H1 (cell line): ENCODE measurements around the gene KREMEN1. TPM values are rescaled to one million over a fixed set of nuclear protein-coding genes. Genes with fewer than 3 reads are reported as not detected.
A peak's percentile ranks its signal among the peaks of the same experiment; 100 is the strongest.

Source experiments
- CTCF ChIA-PET: fragments of 300-600 bp; sonication (Branson Sonifier 250); formaldehyde crosslinking; loops from one replicate; lab custom pipeline; 2021; ENCODE audit not compliant: partially characterized antibody; lab: Charles Lee
- POLR2A ChIA-PET: fragments of 300-600 bp; sonication (Branson Sonifier 250); formaldehyde crosslinking; loops from one replicate; lab custom pipeline; 2021; ENCODE audit warnings: inconsistent platforms; ENCODE audit not compliant: partially characterized antibody; lab: Charles Lee
- DNase-seq, 2 experiments: peaks; one replicate each; pipeline versions ENCODE4 v3.0.0 to v3.0.0-alpha.2; 2010 to 2022; ENCODE audit warnings: low spot score in 2 of 2, low read depth in 1 of 2, mixed read lengths in 1 of 2
- FAIRE-seq: peaks from 2 replicates; lab custom pipeline; 2011; peaks lifted over from hg19 to GRCh38; lab: Jason Lieb, UNC
- H2AFZ ChIP-seq: 2 replicates; pipeline ENCODE4 v1.8.1; 2012; ENCODE audit warnings: low read length, inconsistent platforms
- H2AK5ac ChIP-seq: 2 replicates; pipeline ENCODE4 v1.6.1; 2013; ENCODE audit warnings: low read depth, low read length
- H2BK120ac ChIP-seq: replicated peaks from 2 replicates; pipeline ENCODE3; 2013; ENCODE audit warnings: low read depth, low read length, inconsistent platforms
- H2BK12ac ChIP-seq: 2 replicates; pipeline ENCODE4 v1.6.1; 2013; ENCODE audit warnings: low read depth, low read length
- H2BK15ac ChIP-seq: 2 replicates; pipeline ENCODE4 v1.6.1; 2013; ENCODE audit warnings: low read length
- H2BK20ac ChIP-seq: 2 replicates; pipeline ENCODE4 v1.6.1; 2013; ENCODE audit warnings: low read length
- H2BK5ac ChIP-seq: 2 replicates; pipeline ENCODE4 v1.6.1; 2013; ENCODE audit warnings: low read depth, low read length
- H3K14ac ChIP-seq: 2 replicates; pipeline ENCODE4 v1.6.1; 2013; ENCODE audit warnings: inconsistent platforms; ENCODE audit not compliant: insufficient read length
- H3K18ac ChIP-seq: 2 replicates; pipeline ENCODE4 v1.6.1; 2013; ENCODE audit warnings: low read length; ENCODE audit errors: extremely low read depth
- H3K23ac ChIP-seq: 2 replicates; pipeline ENCODE4 v1.6.1; 2013; ENCODE audit warnings: inconsistent platforms; ENCODE audit not compliant: insufficient read length
- H3K23me2 ChIP-seq: 2 replicates; pipeline ENCODE4 v1.6.1; 2013; ENCODE audit warnings: low read depth, low read length
- H3K27ac ChIP-seq: 2 replicates; pipeline ENCODE4 v1.6.1; 2011; ENCODE audit warnings: low read depth, low read length, inconsistent platforms
- H3K27me3 ChIP-seq, 4 experiments: replicated peaks in 1 of 4; 1 replicate in 1 of 4; 2 replicates in 3 of 4; pipeline versions ENCODE4 v1.6.1 to v1.8.1; 2011 to 2013; ENCODE audit warnings: low read length in 3 of 4, mild to moderate bottlenecking in 3 of 4, inconsistent platforms in 2 of 4, mixed read lengths in 2 of 4, moderate library complexity in 1 of 4; ENCODE audit not compliant: control insufficient read depth in 3 of 4, insufficient read depth in 3 of 4; ENCODE audit errors: extremely low read depth in 1 of 4
- H3K36me3 ChIP-seq, 4 experiments: 2 replicates each; pipeline versions ENCODE4 v1.6.1 to v1.8.1; 2011 to 2013; ENCODE audit warnings: mild to moderate bottlenecking in 4 of 4, low read length in 3 of 4, moderate library complexity in 2 of 4, control low read depth in 1 of 4, inconsistent platforms in 1 of 4; ENCODE audit not compliant: insufficient read depth in 4 of 4, control insufficient read depth in 2 of 4
- H3K4ac ChIP-seq: replicated peaks from 2 replicates; pipeline ENCODE3; 2013; ENCODE audit warnings: low read length, low read depth, mixed read lengths, inconsistent platforms; ENCODE audit not compliant: insufficient read length
- H3K4me1 ChIP-seq, 4 experiments: replicated peaks in 1 of 4; 1 replicate in 1 of 4; 2 replicates in 3 of 4; pipeline versions ENCODE4 v1.6.1 to v1.8.1; 2011 to 2013; ENCODE audit warnings: low read length in 3 of 4, inconsistent platforms in 2 of 4, mixed read lengths in 1 of 4; ENCODE audit not compliant: insufficient read depth in 4 of 4, control insufficient read depth in 3 of 4
- H3K4me2 ChIP-seq, 2 experiments: 2 replicates each; pipeline versions ENCODE4 v1.6.1 to v1.8.1; 2011 to 2013; ENCODE audit warnings: low read depth in 2 of 2, low read length in 2 of 2, control low read depth in 1 of 2, inconsistent platforms in 1 of 2, mild to moderate bottlenecking in 1 of 2; ENCODE audit not compliant: insufficient read depth in 1 of 2
- H3K4me3 ChIP-seq, 4 experiments: fragments of 200-600, 300-600 bp in 1 of 4; sonication (generic), shearing (Covaris generic), sonication (Bioruptor Twin) in 1 of 4; 2 replicates each; pipeline versions ENCODE4 v1.5.1 to v1.8.1; 2011 to 2016; ENCODE audit warnings: low read length in 4 of 4, low read depth in 3 of 4, control low read depth in 2 of 4, inconsistent platforms in 2 of 4, mild to moderate bottlenecking in 2 of 4, mixed read lengths in 1 of 4, moderate library complexity in 1 of 4; ENCODE audit not compliant: insufficient read depth in 2 of 4; ENCODE audit errors: extremely low read depth in 1 of 4
- H3K56ac ChIP-seq: replicated peaks from 2 replicates; pipeline ENCODE3; 2013; ENCODE audit warnings: low read depth, mild to moderate bottlenecking, mixed read lengths, low read length, inconsistent platforms; ENCODE audit not compliant: insufficient read length
- H3K79me1 ChIP-seq: 2 replicates; pipeline ENCODE4 v1.6.1; 2013; ENCODE audit warnings: low read depth, low read length, control low read depth
- H3K79me2 ChIP-seq, 2 experiments: 2 replicates each; pipeline versions ENCODE4 v1.6.1 to v1.8.1; 2012 to 2013; ENCODE audit warnings: low read length in 2 of 2, mild to moderate bottlenecking in 2 of 2, inconsistent platforms in 1 of 2; ENCODE audit not compliant: insufficient read depth in 2 of 2, control insufficient read depth in 1 of 2
- H3K9ac ChIP-seq, 4 experiments: replicated peaks in 1 of 4; 1 replicate in 1 of 4; 2 replicates in 3 of 4; pipeline versions ENCODE4 v1.6.1 to v1.8.1; 2011 to 2013; ENCODE audit warnings: low read depth in 3 of 4, low read length in 3 of 4, control low read depth in 2 of 4, mild to moderate bottlenecking in 2 of 4, moderate library complexity in 2 of 4, inconsistent platforms in 1 of 4; ENCODE audit errors: extremely low read depth in 1 of 4
- H3K9me3 ChIP-seq, 2 experiments: 2 replicates each; pipeline versions ENCODE4 v1.6.1 to v1.8.1; 2012 to 2013; ENCODE audit warnings: mild to moderate bottlenecking in 2 of 2, moderate library complexity in 2 of 2, control low read depth in 1 of 2, inconsistent platforms in 1 of 2, low read depth in 1 of 2, low read length in 1 of 2, mixed read lengths in 1 of 2; ENCODE audit not compliant: insufficient read depth in 2 of 2
- H4K20me1 ChIP-seq, 2 experiments: replicated peaks in 1 of 2; 2 replicates each; pipeline versions ENCODE3 to v1.8.1; 2011 to 2013; ENCODE audit warnings: inconsistent platforms in 2 of 2, low read length in 2 of 2, mild to moderate bottlenecking in 1 of 2; ENCODE audit not compliant: insufficient read depth in 2 of 2, control insufficient read depth in 1 of 2
- H4K5ac ChIP-seq: 2 replicates; pipeline ENCODE4 v1.6.1; 2013; ENCODE audit warnings: low read length, low read depth, mixed read lengths, inconsistent platforms; ENCODE audit not compliant: insufficient read length
- H4K8ac ChIP-seq: 2 replicates; pipeline ENCODE4 v1.8.0; 2013; ENCODE audit warnings: mild to moderate bottlenecking, moderate library complexity, low read length, inconsistent platforms; ENCODE audit not compliant: insufficient read depth; ENCODE audit errors: extremely low read depth
- H4K91ac ChIP-seq: replicated peaks from 2 replicates; pipeline ENCODE3; 2013; ENCODE audit warnings: low read length, mixed read lengths, inconsistent platforms; ENCODE audit not compliant: insufficient read length
- WGBS, 2 experiments: shearing (Covaris generic) in 1 of 2; methylation state at CpG; one replicate each; pipeline versions ENCODE4 v1.1.6 to v1.1.7; 2013 to 2015; ENCODE audit warnings: low lambda C conversion rate in 2 of 2, mixed read lengths in 2 of 2, inconsistent platforms in 1 of 2, low coverage in 1 of 2, missing lambda C conversion rate in 1 of 2; ENCODE audit not compliant: insufficient replicate concordance in 2 of 2, insufficient coverage in 1 of 2, insufficient read length in 1 of 2; ENCODE audit errors: extremely low coverage in 1 of 2, missing lambda C conversion rate in 1 of 2; 5-methylcytosine and 5-hydroxymethylcytosine counted together
- polyA plus RNA-seq, 7 experiments: library from polyadenylated mRNA; depleted of rRNA in 3 of 7; stranded (reverse) in 5 of 7; unstranded in 2 of 7; fragments of >200 nt in 5 of 7; fragments of 200-250 nt in 2 of 7; gene quantifications; 1 replicate in 5 of 7; 2 replicates in 1 of 7; 4 replicates in 1 of 7; pipeline versions ENCODE4 v1.2.1 to v1.2.3, GENCODE V29; 2011 to 2013; ENCODE audit warnings: missing spikeins in 2 of 7, mixed read lengths in 2 of 7
- total RNA-seq: library from RNA; stranded (reverse); fragmentation: NEBNext Ultra II Directional; extraction: Animal tissue kit (Norgen Biotek cat#: 25700); gene quantifications from 2 replicates; pipeline ENCODE4 v1.2.1, GENCODE V29; 2021
- TF ChIP-seq, protein P1 (sequence below): IDR thresholded peaks from 2 replicates; pipeline ENCODE4 v1.6.1; 2012; ENCODE audit warnings: inconsistent platforms

Gene KREMEN1
- total and polyA plus RNA-seq, 2 of the 8 experiments (the other 6 are each of a cell fraction or from before 2014, with no cell fraction given) = 2.1 to 3.2 TPM

DNA sequence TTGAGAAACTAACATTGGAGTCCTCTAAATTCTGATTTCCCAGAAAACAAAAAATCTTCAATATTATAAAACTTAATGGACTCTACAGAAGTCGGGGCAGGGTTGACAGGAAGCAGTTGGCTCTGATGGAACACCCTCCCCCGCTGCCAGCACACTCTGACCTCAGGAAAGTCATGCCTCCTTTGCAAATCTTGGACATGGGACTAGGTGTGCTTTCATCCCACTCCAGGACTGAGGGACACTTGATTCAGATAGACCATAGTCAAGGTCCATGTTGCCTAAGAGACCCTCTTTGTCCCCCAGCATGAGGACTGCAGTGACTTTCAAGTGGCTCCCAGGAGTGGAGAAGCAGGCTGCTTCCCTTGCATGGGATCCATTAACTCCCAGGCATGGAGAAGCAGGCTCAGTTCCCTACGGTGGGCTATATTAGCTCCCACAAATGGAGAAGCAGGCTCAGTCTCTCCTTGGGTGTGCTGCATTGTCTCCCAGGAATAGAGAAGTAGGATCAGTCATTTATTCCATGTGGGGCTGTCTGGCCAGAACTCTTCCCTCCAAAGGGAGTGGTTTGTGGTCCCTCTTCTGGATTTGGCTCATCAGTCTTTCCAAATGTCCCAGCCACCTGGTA is 49.6 kb upstream of the KREMEN1 start:
- Histone ChIP-seq H3K9ac (0 out of 7 replicates have a peak overlapping the region, but pooled peaks of 1 of the 4 experiments have one; percentile 15), H4K5ac (no peak overlapping the region), H2BK5ac (no peak overlapping the region; the same call in 1 of the 2 replicates), H3K4ac (no peak overlapping the region), H3K79me2 (peaks cover 0 to 23% of the 10 kb centered on the region in 2 experiments; a peak in 2 of 4 replicates), H3K14ac (no peak overlapping the region), H2AFZ (no peak overlapping the region), H3K27me3 (no peaks in the 10 kb centered on the region), H4K8ac (no peak overlapping the region), H3K23me2 (no peaks in the 10 kb centered on the region; the same call in 1 of the 2 replicates), H2AK5ac (no peak overlapping the region), H3K9me3 (no peaks in the 10 kb centered on the region), H2BK15ac (0 out of 2 replicates have a peak overlapping the region, but pooled peaks have one; percentile 1), H3K4me1 (peaks cover 0 to 8% (median 4%) of the 10 kb centered on the region in 4 experiments; a peak in 4 of 7 replicates), H4K20me1 (peaks cover 0 to 5% of the 10 kb centered on the region in 2 experiments), H3K23ac (no peak overlapping the region), H3K56ac (no peak overlapping the region), H2BK120ac (no peak overlapping the region), H3K4me3 (no peak overlapping the region), H3K27ac (no peak overlapping the region), H3K4me2 (no peak overlapping the region), H2BK20ac (peak overlapping the region; percentile 15; the same call in 1 of the 2 replicates), H3K79me1 (peaks cover 8% of the 10 kb centered on the region; the same call in 1 of the 2 replicates), H4K91ac (peak overlapping the region; percentile 25), H3K36me3 (0 out of 8 replicates have a peak, but pooled peaks cover 0 to 2% (median 0%) of the 10 kb centered on the region in 4 experiments), H2BK12ac (no peak overlapping the region), H3K18ac (no peak overlapping the region)
- DNase-seq (no peak), FAIRE-seq (no peak)
- TF ChIP-seq, protein P1, sequence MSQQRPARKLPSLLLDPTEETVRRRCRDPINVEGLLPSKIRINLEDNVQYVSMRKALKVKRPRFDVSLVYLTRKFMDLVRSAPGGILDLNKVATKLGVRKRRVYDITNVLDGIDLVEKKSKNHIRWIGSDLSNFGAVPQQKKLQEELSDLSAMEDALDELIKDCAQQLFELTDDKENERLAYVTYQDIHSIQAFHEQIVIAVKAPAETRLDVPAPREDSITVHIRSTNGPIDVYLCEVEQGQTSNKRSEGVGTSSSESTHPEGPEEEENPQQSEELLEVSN = no peak
- ChIA-PET CTCF (interaction anchor here (0.6 kb wide), 1 partner anchor 55 kb away, joined by 4 read pairs; no protein-coding TSS in a partner anchor), POLR2A (interaction anchor here (0.6 to 1.0 kb wide), 3 partner anchors 9 to 97 kb away, joined by 3 to 4 read pairs (median 4); no protein-coding TSS in a partner anchor)
- 73% methylated on average over 3 of the region's 3 CpGs; no CpG with 5 or more reads in 1 of the 2 experiments for WGBS, 2 experiments
